HEK293 (cell line): ENCODE data around the gene SCO1.

Experiments
- CTCF ChIA-PET: fragments of 350-600 bp; formaldehyde crosslinking; extraction: SDS; loops from one replicate; lab custom pipeline; 2021; ENCODE audit warnings: antibody characterized with exemption; lab: Yijun Ruan, JAX
- POLR2A ChIA-PET: fragments of 300-600 bp; formaldehyde crosslinking; extraction: SDS; loops from one replicate; lab custom pipeline; 2020; ENCODE audit warnings: antibody characterized with exemption, inconsistent platforms; lab: Yijun Ruan, JAX
- H3K27ac ChIP-seq: fragments of 200-500 bp; sonication (Bioruptor generic); 2 replicates; pipeline ENCODE4 v1.5.1; 2014; ENCODE audit warnings: low read depth, low read length, control low read depth, inconsistent platforms; ENCODE audit errors: extremely low read depth
- H3K36me3 ChIP-seq, 2 experiments: fragments of 200-500 bp in 1 of 2; sonication (Bioruptor generic) in 1 of 2; 1 replicate in 1 of 2; 2 replicates in 1 of 2; pipeline ENCODE4 v1.5.1; 2014 to 2017; ENCODE audit warnings: inconsistent platforms in 2 of 2, low read length in 2 of 2; ENCODE audit not compliant: control insufficient read depth in 2 of 2, insufficient read depth in 1 of 2
- H3K4me1 ChIP-seq: fragments of 200-500 bp; sonication (Bioruptor generic); 2 replicates; pipeline ENCODE4 v1.5.1; 2014; ENCODE audit warnings: mild to moderate bottlenecking, low read length, inconsistent platforms; ENCODE audit not compliant: control insufficient read depth, insufficient read depth
- H3K4me3 ChIP-seq: 2 replicates; pipeline ENCODE4 v1.5.1; 2011; ENCODE audit warnings: low read depth, mild to moderate bottlenecking, control low read depth, low read length, moderate library complexity
- H3K9me3 ChIP-seq: fragments of 200-500 bp; sonication (Bioruptor generic); 2 replicates; pipeline ENCODE4 v1.5.1; 2014; ENCODE audit warnings: low read depth, low read length, inconsistent platforms; ENCODE audit not compliant: control insufficient read depth, insufficient read depth
- ZNF214 ChIP-seq: fragments of 450-650 bp; formaldehyde crosslinking; IDR thresholded peaks from 2 replicates; pipeline ENCODE4 v1.5.1; 2017; ENCODE audit warnings: missing biosample characterization, mild to moderate bottlenecking, missing genetic modification characterization, borderline replicate concordance
- ZNF239 ChIP-seq: fragments of 450-650 bp; formaldehyde crosslinking; IDR thresholded peaks from 2 replicates; pipeline ENCODE4 v1.5.1; 2016; ENCODE audit warnings: missing biosample characterization, missing genetic modification characterization
- ZNF248 ChIP-seq: fragments of 450-650 bp; formaldehyde crosslinking; IDR thresholded peaks from 2 replicates; pipeline ENCODE4 v1.5.1; 2017; ENCODE audit warnings: missing biosample characterization, missing genetic modification characterization
- ZNF266 ChIP-seq: fragments of 450-650 bp; formaldehyde crosslinking; IDR thresholded peaks from 2 replicates; pipeline ENCODE4 v1.5.1; 2016; ENCODE audit warnings: missing biosample characterization, missing genetic modification characterization, low read depth
- ZNF274 ChIP-seq, 2 experiments: fragments of 200-500 bp in 1 of 2; fragments of 450-650 bp in 1 of 2; sonication (Bioruptor generic) in 1 of 2; formaldehyde crosslinking in 1 of 2; IDR thresholded peaks; 2 replicates each; pipeline versions ENCODE4 v1.5.1 to v1.6.1; 2014 to 2016; ENCODE audit warnings: borderline replicate concordance in 1 of 2, inconsistent platforms in 1 of 2, low read length in 1 of 2, missing biosample characterization in 1 of 2, missing genetic modification characterization in 1 of 2
- ZNF433 ChIP-seq: fragments of 450-650 bp; formaldehyde crosslinking; IDR thresholded peaks from 2 replicates; pipeline ENCODE4 v1.5.1; 2016; ENCODE audit warnings: missing biosample characterization, missing genetic modification characterization, low read depth
- ZNF473 ChIP-seq: fragments of 450-650 bp; formaldehyde crosslinking; IDR thresholded peaks from 2 replicates; pipeline ENCODE4 v1.5.1; 2017; ENCODE audit warnings: missing biosample characterization, missing genetic modification characterization
- ZNF48 ChIP-seq: fragments of 450-650 bp; formaldehyde crosslinking; IDR thresholded peaks from 2 replicates; pipeline ENCODE4 v1.5.1; 2016; ENCODE audit warnings: missing biosample characterization, missing genetic modification characterization
- ZNF530 ChIP-seq: fragments of 450-650 bp; formaldehyde crosslinking; IDR thresholded peaks from 2 replicates; pipeline ENCODE4 v1.5.1; 2016; ENCODE audit warnings: low read depth, missing biosample characterization, missing genetic modification characterization
- ZNF610 ChIP-seq: fragments of 450-650 bp; formaldehyde crosslinking; IDR thresholded peaks from 2 replicates; pipeline ENCODE4 v1.5.1; 2016; ENCODE audit warnings: missing biosample characterization, missing genetic modification characterization, borderline replicate concordance
- ZNF747 ChIP-seq: fragments of 450-650 bp; formaldehyde crosslinking; IDR thresholded peaks from 2 replicates; pipeline ENCODE4 v1.5.1; 2016; ENCODE audit warnings: missing biosample characterization, missing genetic modification characterization
- ZNF776 ChIP-seq: fragments of 450-650 bp; formaldehyde crosslinking; IDR thresholded peaks from 2 replicates; pipeline ENCODE4 v1.5.0; 2017; ENCODE audit warnings: missing biosample characterization, missing genetic modification characterization, borderline replicate concordance
- ZNF792 ChIP-seq: fragments of 450-650 bp; formaldehyde crosslinking; IDR thresholded peaks from 2 replicates; pipeline ENCODE4 v1.5.1; 2016; ENCODE audit warnings: missing biosample characterization, missing genetic modification characterization
- TF ChIP-seq, protein P1 (sequence below): fragments of 450-650 bp; formaldehyde crosslinking; IDR thresholded peaks from 2 replicates; pipeline ENCODE4 v1.5.1; 2016; ENCODE audit warnings: missing biosample characterization, missing genetic modification characterization
- TF ChIP-seq, protein P2 (sequence below): fragments of 450-650 bp; formaldehyde crosslinking; IDR thresholded peaks from 2 replicates; pipeline ENCODE4 v1.5.1; 2017; ENCODE audit warnings: missing biosample characterization, missing genetic modification characterization
- TF ChIP-seq, protein P3 (sequence below): fragments of 450-650 bp; formaldehyde crosslinking; IDR thresholded peaks from 2 replicates; pipeline ENCODE4 v1.5.1; 2017; ENCODE audit warnings: missing biosample characterization, missing genetic modification characterization
- TF ChIP-seq, protein P4 (sequence below): fragments of 450-650 bp; formaldehyde crosslinking; IDR thresholded peaks from 2 replicates; pipeline ENCODE4 v1.5.1; 2016; ENCODE audit warnings: missing biosample characterization, missing genetic modification characterization
- TF ChIP-seq, protein P5 (sequence below): fragments of 450-650 bp; formaldehyde crosslinking; IDR thresholded peaks from 2 replicates; pipeline ENCODE4 v1.5.1; 2017; ENCODE audit warnings: missing biosample characterization, missing genetic modification characterization

SCO1 gene

DNA sequence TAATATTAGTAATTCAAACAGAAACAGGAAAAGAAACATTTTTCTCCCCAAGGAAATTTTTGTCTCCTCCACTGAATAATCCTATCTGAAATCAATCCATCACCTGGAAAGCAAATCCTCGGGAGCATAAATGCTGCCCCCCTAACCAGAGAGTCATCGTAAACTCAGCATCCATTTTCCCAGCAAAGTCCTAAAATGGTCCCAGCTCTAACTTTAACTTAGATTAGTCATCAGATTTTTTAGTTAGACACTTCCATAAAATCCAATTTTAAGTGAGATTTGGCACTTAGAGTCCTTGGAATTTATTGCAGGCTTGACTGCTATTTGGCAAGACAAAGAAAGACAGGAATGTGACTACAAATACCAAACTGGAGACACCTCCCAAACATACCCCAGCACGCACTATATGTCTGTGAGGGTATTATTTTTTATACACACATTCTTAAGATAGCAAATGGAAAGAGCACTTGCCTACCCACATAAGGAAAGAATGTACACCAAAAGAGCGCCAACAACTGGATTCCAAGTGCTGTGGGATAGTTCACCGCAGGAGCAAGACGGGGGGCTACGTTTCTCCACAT lies 15.4 kb downstream of the SCO1 start:
- TF ChIP-seq ZNF473 (tag by site-specific recombination) (no peak), ZNF48 (no peak), ZNF610 (tag by site-specific recombination) (no peak), ZNF792 (tag by site-specific recombination) (no peak), ZNF433 (tag by site-specific recombination) (no peak)
- TF ChIP-seq, protein P1, sequence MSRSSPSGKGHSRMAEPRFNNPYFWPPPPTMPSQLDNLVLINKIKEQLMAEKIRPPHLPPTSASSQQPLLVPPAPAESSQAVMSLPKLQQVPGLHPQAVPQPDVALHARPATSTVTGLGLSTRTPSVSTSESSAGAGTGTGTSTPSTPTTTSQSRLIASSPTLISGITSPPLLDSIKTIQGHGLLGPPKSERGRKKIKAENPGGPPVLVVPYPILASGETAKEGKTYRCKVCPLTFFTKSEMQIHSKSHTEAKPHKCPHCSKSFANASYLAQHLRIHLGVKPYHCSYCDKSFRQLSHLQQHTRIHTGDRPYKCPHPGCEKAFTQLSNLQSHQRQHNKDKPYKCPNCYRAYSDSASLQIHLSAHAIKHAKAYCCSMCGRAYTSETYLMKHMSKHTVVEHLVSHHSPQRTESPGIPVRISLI (tag by site-specific recombination) = no peak
- TF ChIP-seq, protein P2, sequence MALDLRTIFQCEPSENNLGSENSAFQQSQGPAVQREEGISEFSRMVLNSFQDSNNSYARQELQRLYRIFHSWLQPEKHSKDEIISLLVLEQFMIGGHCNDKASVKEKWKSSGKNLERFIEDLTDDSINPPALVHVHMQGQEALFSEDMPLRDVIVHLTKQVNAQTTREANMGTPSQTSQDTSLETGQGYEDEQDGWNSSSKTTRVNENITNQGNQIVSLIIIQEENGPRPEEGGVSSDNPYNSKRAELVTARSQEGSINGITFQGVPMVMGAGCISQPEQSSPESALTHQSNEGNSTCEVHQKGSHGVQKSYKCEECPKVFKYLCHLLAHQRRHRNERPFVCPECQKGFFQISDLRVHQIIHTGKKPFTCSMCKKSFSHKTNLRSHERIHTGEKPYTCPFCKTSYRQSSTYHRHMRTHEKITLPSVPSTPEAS (tag by site-specific recombination) = no peak
- TF ChIP-seq, protein P3, sequence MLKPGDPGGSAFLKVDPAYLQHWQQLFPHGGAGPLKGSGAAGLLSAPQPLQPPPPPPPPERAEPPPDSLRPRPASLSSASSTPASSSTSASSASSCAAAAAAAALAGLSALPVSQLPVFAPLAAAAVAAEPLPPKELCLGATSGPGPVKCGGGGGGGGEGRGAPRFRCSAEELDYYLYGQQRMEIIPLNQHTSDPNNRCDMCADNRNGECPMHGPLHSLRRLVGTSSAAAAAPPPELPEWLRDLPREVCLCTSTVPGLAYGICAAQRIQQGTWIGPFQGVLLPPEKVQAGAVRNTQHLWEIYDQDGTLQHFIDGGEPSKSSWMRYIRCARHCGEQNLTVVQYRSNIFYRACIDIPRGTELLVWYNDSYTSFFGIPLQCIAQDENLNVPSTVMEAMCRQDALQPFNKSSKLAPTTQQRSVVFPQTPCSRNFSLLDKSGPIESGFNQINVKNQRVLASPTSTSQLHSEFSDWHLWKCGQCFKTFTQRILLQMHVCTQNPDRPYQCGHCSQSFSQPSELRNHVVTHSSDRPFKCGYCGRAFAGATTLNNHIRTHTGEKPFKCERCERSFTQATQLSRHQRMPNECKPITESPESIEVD (tag by site-specific recombination) = no peak
- TF ChIP-seq, protein P4, sequence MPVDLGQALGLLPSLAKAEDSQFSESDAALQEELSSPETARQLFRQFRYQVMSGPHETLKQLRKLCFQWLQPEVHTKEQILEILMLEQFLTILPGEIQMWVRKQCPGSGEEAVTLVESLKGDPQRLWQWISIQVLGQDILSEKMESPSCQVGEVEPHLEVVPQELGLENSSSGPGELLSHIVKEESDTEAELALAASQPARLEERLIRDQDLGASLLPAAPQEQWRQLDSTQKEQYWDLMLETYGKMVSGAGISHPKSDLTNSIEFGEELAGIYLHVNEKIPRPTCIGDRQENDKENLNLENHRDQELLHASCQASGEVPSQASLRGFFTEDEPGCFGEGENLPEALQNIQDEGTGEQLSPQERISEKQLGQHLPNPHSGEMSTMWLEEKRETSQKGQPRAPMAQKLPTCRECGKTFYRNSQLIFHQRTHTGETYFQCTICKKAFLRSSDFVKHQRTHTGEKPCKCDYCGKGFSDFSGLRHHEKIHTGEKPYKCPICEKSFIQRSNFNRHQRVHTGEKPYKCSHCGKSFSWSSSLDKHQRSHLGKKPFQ (tag by site-specific recombination) = no peak
- ChIA-PET POLR2A (no interaction called here), CTCF (interaction anchor here (0.7 to 4.9 kb wide), 5 partner anchors 9 to 701 kb away, joined by 4 to 50 read pairs (median 5); no protein-coding TSS in a partner anchor)
- Histone ChIP-seq H3K4me3 (no peak overlapping the region), H3K4me1 (no peaks in the 10 kb centered on the region), H3K36me3 (peaks cover 76 to 93% of the 10 kb centered on the region in 2 experiments), H3K9me3 (no peaks in the 10 kb centered on the region), H3K27ac (no peak overlapping the region)

DNA sequence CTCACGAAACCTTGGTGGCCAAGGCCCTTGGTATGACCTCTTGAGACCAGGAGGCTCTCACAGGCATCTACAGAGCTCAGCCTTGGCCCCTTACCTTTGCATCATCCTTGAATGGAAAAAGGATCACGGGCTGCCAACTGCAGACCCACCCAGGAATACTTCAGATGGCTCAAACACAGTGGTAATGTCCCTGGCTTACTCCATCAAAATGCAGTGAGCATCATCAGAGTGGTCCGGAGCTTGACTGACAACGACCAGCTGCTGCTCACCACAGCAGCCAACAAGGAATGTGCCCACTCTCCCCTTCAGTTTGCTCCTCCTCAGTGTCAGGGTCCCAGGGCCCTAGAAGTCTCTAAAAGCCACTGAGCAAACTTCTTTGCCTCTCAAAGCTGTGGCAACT lies 22.6 kb downstream of the SCO1 start:
- Histone ChIP-seq H3K4me1 (no peaks in the 10 kb centered on the region), H3K36me3 (peaks cover 30 to 56% of the 10 kb centered on the region in 2 experiments), H3K4me3 (no peak overlapping the region), H3K9me3 (no peaks in the 10 kb centered on the region), H3K27ac (no peak overlapping the region)
- POLR2A ChIA-PET = no interaction called here
- CTCF ChIA-PET = interaction anchor here (1.3 to 1.6 kb wide), 4 partner anchors 9 to 170 kb away, joined by 3 to 8 read pairs (median 6); no protein-coding TSS in a partner anchor
- TF ChIP-seq ZNF530 (tag by site-specific recombination) = no peak
- TF ChIP-seq ZNF266 (tag by site-specific recombination) = no peak
- TF ChIP-seq ZNF747 (tag by site-specific recombination) = no peak
- TF ChIP-seq, protein P5, sequence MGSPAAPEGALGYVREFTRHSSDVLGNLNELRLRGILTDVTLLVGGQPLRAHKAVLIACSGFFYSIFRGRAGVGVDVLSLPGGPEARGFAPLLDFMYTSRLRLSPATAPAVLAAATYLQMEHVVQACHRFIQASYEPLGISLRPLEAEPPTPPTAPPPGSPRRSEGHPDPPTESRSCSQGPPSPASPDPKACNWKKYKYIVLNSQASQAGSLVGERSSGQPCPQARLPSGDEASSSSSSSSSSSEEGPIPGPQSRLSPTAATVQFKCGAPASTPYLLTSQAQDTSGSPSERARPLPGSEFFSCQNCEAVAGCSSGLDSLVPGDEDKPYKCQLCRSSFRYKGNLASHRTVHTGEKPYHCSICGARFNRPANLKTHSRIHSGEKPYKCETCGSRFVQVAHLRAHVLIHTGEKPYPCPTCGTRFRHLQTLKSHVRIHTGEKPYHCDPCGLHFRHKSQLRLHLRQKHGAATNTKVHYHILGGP (tag by site-specific recombination) = no peak
- TF ChIP-seq ZNF274 (IDR thresholded peaks at IDR 0.05; ENCODE audit: low read length) = no peak
- TF ChIP-seq ZNF274 (tag by site-specific recombination; IDR thresholded peaks at IDR 0.05; ENCODE audit: borderline replicate concordance) = no peak
- no peak for TF ChIP-seq ZNF776 (tag by site-specific recombination)
- TF ChIP-seq ZNF248 (tag by site-specific recombination) = no peak
- no peak for TF ChIP-seq ZNF239 (tag by site-specific recombination)
- TF ChIP-seq ZNF214 (tag by site-specific recombination) = no peak
